ENCODE data around the gene NOL3.
A peak's percentile ranks its signal among the peaks of the same experiment; 100 is the strongest.

NOL3 gene

DNA sequence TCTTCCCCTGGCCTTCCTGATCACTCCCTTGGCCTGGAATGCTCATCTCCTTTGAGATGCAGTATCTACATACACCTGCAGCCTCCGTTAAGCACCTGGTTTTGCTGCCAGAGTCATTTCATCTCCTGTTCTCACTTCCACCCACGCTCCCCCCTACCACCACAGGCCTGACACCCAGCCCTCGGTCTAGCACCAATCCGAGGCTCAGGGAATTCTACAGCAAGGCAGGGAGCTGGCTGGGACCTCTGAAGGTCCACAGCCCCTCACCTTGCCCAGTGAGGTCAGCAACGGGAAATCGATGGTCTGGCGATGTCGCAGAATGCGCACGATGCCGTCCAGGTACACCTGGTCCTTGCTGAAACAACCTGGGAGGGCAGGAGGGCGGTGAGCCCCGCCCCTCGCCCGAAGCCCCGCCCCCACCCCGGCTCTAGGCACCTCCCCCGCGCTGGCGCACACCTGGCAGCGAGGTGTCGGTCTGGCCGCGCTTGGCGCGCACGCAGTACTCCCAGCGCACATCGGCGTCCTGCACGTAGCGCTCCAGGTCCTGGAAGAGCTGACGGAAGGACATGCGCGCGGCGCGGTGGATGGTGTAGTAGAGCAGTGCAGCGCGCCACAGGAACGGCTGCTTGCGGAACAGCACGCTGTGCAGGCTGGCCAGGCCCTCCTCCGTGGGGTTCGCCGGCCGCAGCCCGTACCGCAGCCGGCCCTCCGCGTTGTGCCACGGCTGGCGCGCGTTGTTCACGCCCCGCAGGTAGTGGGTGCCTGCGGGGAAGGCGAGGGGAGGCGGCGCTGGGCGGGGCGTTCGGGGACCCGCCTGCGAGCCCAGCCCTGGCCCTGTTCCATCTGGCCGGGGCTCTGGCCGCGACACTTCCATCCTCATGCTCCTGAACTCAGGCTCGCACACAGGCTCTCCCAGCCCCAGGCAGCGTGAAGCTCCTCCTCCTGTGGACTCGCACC is 7.7 kb downstream of the NOL3 start:
- TF ChIP-seq, protein P1, sequence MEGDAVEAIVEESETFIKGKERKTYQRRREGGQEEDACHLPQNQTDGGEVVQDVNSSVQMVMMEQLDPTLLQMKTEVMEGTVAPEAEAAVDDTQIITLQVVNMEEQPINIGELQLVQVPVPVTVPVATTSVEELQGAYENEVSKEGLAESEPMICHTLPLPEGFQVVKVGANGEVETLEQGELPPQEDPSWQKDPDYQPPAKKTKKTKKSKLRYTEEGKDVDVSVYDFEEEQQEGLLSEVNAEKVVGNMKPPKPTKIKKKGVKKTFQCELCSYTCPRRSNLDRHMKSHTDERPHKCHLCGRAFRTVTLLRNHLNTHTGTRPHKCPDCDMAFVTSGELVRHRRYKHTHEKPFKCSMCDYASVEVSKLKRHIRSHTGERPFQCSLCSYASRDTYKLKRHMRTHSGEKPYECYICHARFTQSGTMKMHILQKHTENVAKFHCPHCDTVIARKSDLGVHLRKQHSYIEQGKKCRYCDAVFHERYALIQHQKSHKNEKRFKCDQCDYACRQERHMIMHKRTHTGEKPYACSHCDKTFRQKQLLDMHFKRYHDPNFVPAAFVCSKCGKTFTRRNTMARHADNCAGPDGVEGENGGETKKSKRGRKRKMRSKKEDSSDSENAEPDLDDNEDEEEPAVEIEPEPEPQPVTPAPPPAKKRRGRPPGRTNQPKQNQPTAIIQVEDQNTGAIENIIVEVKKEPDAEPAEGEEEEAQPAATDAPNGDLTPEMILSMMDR (IDR thresholded peaks at IDR 0.05; ENCODE audit: insufficient read depth, low read length), result no peak
- TF ChIP-seq POLR2AphosphoS5 (IDR thresholded peaks at IDR 0.05; ENCODE audit: low read depth) (no peak), SPI1 (IDR thresholded peaks at IDR 0.05; ENCODE audit: borderline replicate concordance, low read depth) (no peak), GABPA (IDR thresholded peaks at IDR 0.05; ENCODE audit: low read depth) (no peak)
- TF ChIP-seq, protein P2, sequence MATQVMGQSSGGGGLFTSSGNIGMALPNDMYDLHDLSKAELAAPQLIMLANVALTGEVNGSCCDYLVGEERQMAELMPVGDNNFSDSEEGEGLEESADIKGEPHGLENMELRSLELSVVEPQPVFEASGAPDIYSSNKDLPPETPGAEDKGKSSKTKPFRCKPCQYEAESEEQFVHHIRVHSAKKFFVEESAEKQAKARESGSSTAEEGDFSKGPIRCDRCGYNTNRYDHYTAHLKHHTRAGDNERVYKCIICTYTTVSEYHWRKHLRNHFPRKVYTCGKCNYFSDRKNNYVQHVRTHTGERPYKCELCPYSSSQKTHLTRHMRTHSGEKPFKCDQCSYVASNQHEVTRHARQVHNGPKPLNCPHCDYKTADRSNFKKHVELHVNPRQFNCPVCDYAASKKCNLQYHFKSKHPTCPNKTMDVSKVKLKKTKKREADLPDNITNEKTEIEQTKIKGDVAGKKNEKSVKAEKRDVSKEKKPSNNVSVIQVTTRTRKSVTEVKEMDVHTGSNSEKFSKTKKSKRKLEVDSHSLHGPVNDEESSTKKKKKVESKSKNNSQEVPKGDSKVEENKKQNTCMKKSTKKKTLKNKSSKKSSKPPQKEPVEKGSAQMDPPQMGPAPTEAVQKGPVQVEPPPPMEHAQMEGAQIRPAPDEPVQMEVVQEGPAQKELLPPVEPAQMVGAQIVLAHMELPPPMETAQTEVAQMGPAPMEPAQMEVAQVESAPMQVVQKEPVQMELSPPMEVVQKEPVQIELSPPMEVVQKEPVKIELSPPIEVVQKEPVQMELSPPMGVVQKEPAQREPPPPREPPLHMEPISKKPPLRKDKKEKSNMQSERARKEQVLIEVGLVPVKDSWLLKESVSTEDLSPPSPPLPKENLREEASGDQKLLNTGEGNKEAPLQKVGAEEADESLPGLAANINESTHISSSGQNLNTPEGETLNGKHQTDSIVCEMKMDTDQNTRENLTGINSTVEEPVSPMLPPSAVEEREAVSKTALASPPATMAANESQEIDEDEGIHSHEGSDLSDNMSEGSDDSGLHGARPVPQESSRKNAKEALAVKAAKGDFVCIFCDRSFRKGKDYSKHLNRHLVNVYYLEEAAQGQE (IDR thresholded peaks at IDR 0.05; ENCODE audit: insufficient replicate concordance, low read depth), result no peak
- H3K27me3 ChIP-seq (ENCODE audit: insufficient read depth, poor library complexity, severe bottlenecking), result peaks cover 21% of the 10 kb centered on the region
- H3K27ac ChIP-seq (replicated peaks), result no peak overlapping the region
- DNase-seq (ENCODE audit: low read depth in 1 of 2, low spot score in 1 of 2), result peak in 1 of 2 experiments; percentile 54
- H3K4me3 ChIP-seq (replicated peaks; ENCODE audit: insufficient read depth, low read length), result peak overlapping the region; percentile 44

DNA sequence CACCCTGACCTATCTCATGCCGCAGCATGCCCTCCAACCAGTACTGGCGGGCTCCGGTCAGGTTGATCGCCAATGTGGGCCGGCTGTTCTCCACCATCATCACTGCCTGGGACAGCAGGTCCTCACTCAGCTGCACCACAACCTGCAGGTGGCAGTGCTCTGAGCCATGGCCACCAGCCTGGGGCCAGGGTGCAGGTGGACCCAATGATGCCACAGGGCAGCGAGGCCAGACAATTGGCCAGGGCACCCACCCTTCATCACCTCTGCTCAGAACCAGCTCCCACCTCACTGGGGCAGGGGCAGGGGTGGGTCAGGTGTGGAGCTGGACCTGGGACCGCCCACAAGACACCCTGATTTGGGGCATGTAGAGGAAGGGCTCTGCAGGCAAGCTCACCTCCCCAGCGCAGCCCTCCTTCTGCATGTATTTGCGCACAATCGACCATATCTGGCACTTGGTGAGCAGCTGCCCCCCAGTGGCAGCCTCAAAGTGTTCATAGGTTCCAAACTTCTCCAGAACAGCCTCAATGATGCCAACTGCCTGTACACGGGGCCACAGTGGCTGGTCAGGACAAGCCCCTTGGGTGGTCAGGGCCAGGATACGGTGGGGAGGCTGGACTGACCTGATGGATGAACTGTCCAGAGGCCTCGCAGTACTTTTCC is 9.2 kb downstream of the NOL3 start:
- Histone ChIP-seq H3K27me3 (ENCODE audit: insufficient read depth, poor library complexity, severe bottlenecking) (peaks cover 7% of the 10 kb centered on the region), H3K4me3 (replicated peaks; ENCODE audit: insufficient read depth, low read length) (no peak overlapping the region), H3K27ac (replicated peaks) (no peak overlapping the region)
- DNase-seq (ENCODE audit: low read depth in 1 of 2, low spot score in 1 of 2), result no peak
- no peak for TF ChIP-seq SPI1 (IDR thresholded peaks at IDR 0.05; ENCODE audit: borderline replicate concordance, low read depth)
- TF ChIP-seq, protein P2 (IDR thresholded peaks at IDR 0.05; ENCODE audit: insufficient replicate concordance, low read depth), result no peak
- no peak for TF ChIP-seq POLR2AphosphoS5 (IDR thresholded peaks at IDR 0.05; ENCODE audit: low read depth)
- TF ChIP-seq, protein P1 (IDR thresholded peaks at IDR 0.05; ENCODE audit: insufficient read depth, low read length), result no peak
- no peak for TF ChIP-seq GABPA (IDR thresholded peaks at IDR 0.05; ENCODE audit: low read depth)

DNA sequence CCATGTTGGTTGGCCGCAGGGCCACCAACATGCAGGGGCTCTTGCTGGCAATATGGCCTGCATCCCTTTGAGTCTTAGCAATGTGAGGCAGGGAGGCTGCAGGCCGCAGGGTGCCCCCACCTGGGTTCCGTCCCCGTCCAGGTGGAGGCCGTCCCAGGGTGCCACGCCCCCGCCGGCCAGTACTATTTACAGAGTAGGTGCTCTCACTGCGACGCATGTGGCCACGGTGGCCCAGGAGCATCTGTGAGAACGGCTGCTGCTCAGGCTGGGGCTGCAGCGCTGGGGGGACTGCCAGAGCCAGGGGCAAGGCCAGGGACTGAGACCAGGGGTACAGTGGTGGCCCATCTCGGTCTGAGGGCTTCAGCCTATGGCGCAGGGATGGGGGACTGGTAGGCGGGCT is 9.8 kb downstream of the NOL3 start:
- no peak for DNase-seq (ENCODE audit: low read depth in 1 of 2, low spot score in 1 of 2)
- Histone ChIP-seq H3K4me3 (replicated peaks; ENCODE audit: insufficient read depth, low read length) (no peak overlapping the region), H3K27ac (replicated peaks) (no peak overlapping the region), H3K27me3 (ENCODE audit: insufficient read depth, poor library complexity, severe bottlenecking) (peaks cover 10% of the 10 kb centered on the region)
- no peak for TF ChIP-seq SPI1 (IDR thresholded peaks at IDR 0.05; ENCODE audit: borderline replicate concordance, low read depth)
- TF ChIP-seq GABPA (IDR thresholded peaks at IDR 0.05; ENCODE audit: low read depth), result no peak
- TF ChIP-seq, protein P2 (IDR thresholded peaks at IDR 0.05; ENCODE audit: insufficient replicate concordance, low read depth), result no peak
- TF ChIP-seq POLR2AphosphoS5 (IDR thresholded peaks at IDR 0.05; ENCODE audit: low read depth), result no peak
- TF ChIP-seq, protein P1 (IDR thresholded peaks at IDR 0.05; ENCODE audit: insufficient read depth, low read length), result no peak
